ENCODE results near the gene RHOBTB3. TPM values are rescaled to one million over a fixed set of nuclear protein-coding genes. Genes with fewer than 3 reads are reported as not detected.

The RHOBTB3 gene
- total RNA-seq, 1 experiment from 2014 or later = 6.8 TPM

DNA sequence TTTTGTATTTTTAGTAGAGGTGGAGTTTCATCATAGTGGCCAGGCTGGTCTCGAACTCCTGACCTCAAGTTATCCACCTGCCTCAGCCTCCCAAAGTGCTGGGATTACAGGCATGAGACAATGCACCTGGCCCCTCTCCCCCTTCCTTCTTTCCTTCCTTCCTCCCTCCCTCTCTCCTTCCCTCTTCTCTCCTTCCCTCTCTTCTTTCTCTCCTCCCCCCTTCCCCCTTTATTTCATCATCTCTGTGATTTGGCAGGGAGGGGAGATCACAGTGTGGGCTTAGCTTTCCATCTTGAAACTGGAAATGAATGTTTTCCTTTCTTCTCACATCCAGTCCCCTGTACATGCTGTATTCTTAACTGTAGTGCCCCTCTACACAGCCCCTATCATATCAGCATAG is 12.7 kb downstream of the RHOBTB3 start:
- Mint-ChIP-seq H3K4me1 (peaks cover 0 to 3% of the 10 kb centered on the region in 2 experiments; a peak in 1 of 4 replicates), H3K27ac (no peak overlapping the region), H3K9me3 (no peaks in the 10 kb centered on the region), H3K27me3 (ENCODE audit: low read depth) (no peaks in the 10 kb centered on the region), H3K4me3 (no peak overlapping the region), H3K36me3 (ENCODE audit: insufficient read depth in 1 of 3, low read depth in 3 of 3) (no peaks in the 10 kb centered on the region)
- no peak overlapping the region for H2BK5ac ChIP-seq (ENCODE audit: insufficient read length, low read length)
- H4K91ac ChIP-seq (ENCODE audit: insufficient read length, low read depth, low read length) = no peak overlapping the region
- no peaks in the 10 kb centered on the region for H3K27me3 ChIP-seq (ENCODE audit: insufficient read depth, low read length)
- no peaks in the 10 kb centered on the region for H3K9me3 ChIP-seq (ENCODE audit: control insufficient read depth, low read depth, low read length)
- no peaks in the 10 kb centered on the region for H3K79me1 ChIP-seq (ENCODE audit: insufficient read depth, low read depth, low read length, poor library complexity, severe bottlenecking)
- no peak overlapping the region for H4K8ac ChIP-seq (replicated peaks; ENCODE audit: insufficient read length, low read depth, low read length)
- no peak overlapping the region for H3K18ac ChIP-seq (ENCODE audit: insufficient read length, low read depth, low read length)
- no peaks in the 10 kb centered on the region for H3K23me2 ChIP-seq (ENCODE audit: insufficient read length, low read depth, low read length, poor library complexity, severe bottlenecking)
- no peak overlapping the region for H3K27ac ChIP-seq (ENCODE audit: insufficient read length, low read depth, low read length)
- H2AK5ac ChIP-seq (ENCODE audit: insufficient read length, low read length) = no peak overlapping the region
- no CpG with 5 or more reads among the region's 1 CpG for WGBS (ENCODE audit: extremely low coverage, insufficient read length, low lambda C conversion rate)
- no peak overlapping the region for H3K14ac ChIP-seq (ENCODE audit: insufficient read depth, low read length)
- H3K56ac ChIP-seq (ENCODE audit: insufficient read length, low read depth, low read length) = no peak overlapping the region
- H3K9ac ChIP-seq (ENCODE audit: extremely low read depth, insufficient read length, low read length) = no peak overlapping the region
- H2BK15ac ChIP-seq (ENCODE audit: low read depth, low read length) = no peak overlapping the region
- DNase-seq = no peak
- no peak overlapping the region for H2BK120ac ChIP-seq (ENCODE audit: low read depth, low read length, poor library complexity, severe bottlenecking)
- no peak overlapping the region for H4K5ac ChIP-seq (ENCODE audit: insufficient read length, low read depth, low read length)
- H2BK20ac ChIP-seq (ENCODE audit: low read depth, low read length, poor library complexity, severe bottlenecking) = no peak overlapping the region
- H3K4me2 ChIP-seq (ENCODE audit: insufficient read depth, insufficient read length, low read length) = no peak overlapping the region
- TF ChIP-seq, protein P1, sequence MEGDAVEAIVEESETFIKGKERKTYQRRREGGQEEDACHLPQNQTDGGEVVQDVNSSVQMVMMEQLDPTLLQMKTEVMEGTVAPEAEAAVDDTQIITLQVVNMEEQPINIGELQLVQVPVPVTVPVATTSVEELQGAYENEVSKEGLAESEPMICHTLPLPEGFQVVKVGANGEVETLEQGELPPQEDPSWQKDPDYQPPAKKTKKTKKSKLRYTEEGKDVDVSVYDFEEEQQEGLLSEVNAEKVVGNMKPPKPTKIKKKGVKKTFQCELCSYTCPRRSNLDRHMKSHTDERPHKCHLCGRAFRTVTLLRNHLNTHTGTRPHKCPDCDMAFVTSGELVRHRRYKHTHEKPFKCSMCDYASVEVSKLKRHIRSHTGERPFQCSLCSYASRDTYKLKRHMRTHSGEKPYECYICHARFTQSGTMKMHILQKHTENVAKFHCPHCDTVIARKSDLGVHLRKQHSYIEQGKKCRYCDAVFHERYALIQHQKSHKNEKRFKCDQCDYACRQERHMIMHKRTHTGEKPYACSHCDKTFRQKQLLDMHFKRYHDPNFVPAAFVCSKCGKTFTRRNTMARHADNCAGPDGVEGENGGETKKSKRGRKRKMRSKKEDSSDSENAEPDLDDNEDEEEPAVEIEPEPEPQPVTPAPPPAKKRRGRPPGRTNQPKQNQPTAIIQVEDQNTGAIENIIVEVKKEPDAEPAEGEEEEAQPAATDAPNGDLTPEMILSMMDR (conservative IDR thresholded peaks at IDR 0.05) = no peak
- H4K20me1 ChIP-seq (ENCODE audit: control insufficient read depth, insufficient read depth, insufficient read length) = no peaks in the 10 kb centered on the region
- H2AFZ ChIP-seq (ENCODE audit: low read length) = no peak overlapping the region
- no peak overlapping the region for H3K4ac ChIP-seq (ENCODE audit: low read depth, low read length)
- H3K23ac ChIP-seq (ENCODE audit: insufficient read length, low read depth, low read length) = no peak overlapping the region
- H2BK12ac ChIP-seq (ENCODE audit: insufficient read length, low read depth, low read length) = no peak overlapping the region
- H3K79me2 ChIP-seq (ENCODE audit: insufficient read depth, low read length) = no peaks in the 10 kb centered on the region
- H3T11ph ChIP-seq (ENCODE audit: low read length) = no peak overlapping the region
- no peaks in the 10 kb centered on the region for H3K4me1 ChIP-seq (ENCODE audit: insufficient read depth, low read length)
